Airway epithelial cell (primary cell): ENCODE data around the gene FARP1. TPM values are rescaled to one million over a fixed set of nuclear protein-coding genes. Genes with fewer than 3 reads are reported as not detected.

Experiments used
- total RNA-seq: library from RNA; depleted of rRNA; stranded (reverse); fragments of >200 nt; gene quantifications from 2 replicates; pipeline ENCODE4 v1.2.3, GENCODE V29; 2015

Gene FARP1
- 23.0 and 26.6 TPM in 2 replicates for total RNA-seq

GRCh38 chr13:98142380-98143156 is at the start of gene FARP1:
FARP1 (plus strand) TSS chr13:98143094; CDS start chr13:98213243, 70,149 bp downstream.

GRCh38 chr13:98176777-98177608 is 34.1 kb downstream of the FARP1 start, which contains the start of gene RNF113B:
RNF113B (minus strand) TSS chr13:98177269; CDS start chr13:98177236, 33 bp downstream.

Other genes with a start within 250 kb of the FARP1 start
- gene IPO5, start 189.4 kb upstream of the FARP1 start, total RNA-seq: 77.3 and 116 TPM in 2 replicates
- not detected in 2 replicates for gene RNF113B, start 34.2 kb downstream of the FARP1 start, total RNA-seq